ENCODE data around the gene PPM1E. TPM values are rescaled to one million over a fixed set of nuclear protein-coding genes. Genes with fewer than 3 reads are reported as not detected.
"Not testable (repeated sequence)": the region's sequence is repeated elsewhere in the genome, so short reads cannot be mapped to it uniquely, and the experiment has no call there.

PPM1E gene
- total RNA-seq, 3 donors from 2014 or later (not counting 1 experiment from before 2014, with no cell fraction given): not detected

- Mint-ChIP-seq H3K9me3 (no peaks in the 10 kb centered on the region), H3K27ac (no peak overlapping the region), H3K4me3 (no peak overlapping the region), H3K36me3 (no peaks in the 10 kb centered on the region), H3K4me1 (no peaks in the 10 kb centered on the region), H3K27me3 (ENCODE audit: low read depth in 2 of 2) (no peaks in the 10 kb centered on the region)
- no peak overlapping the region for H3K27ac ChIP-seq (ENCODE audit: low read length)
- H3K4me1 ChIP-seq (ENCODE audit: control insufficient read depth, insufficient read depth, low read length): no peaks in the 10 kb centered on the region
- H3K9me3 ChIP-seq (ENCODE audit: control insufficient read depth, insufficient read depth, low read length): no peaks in the 10 kb centered on the region
- TF ChIP-seq, protein P1, sequence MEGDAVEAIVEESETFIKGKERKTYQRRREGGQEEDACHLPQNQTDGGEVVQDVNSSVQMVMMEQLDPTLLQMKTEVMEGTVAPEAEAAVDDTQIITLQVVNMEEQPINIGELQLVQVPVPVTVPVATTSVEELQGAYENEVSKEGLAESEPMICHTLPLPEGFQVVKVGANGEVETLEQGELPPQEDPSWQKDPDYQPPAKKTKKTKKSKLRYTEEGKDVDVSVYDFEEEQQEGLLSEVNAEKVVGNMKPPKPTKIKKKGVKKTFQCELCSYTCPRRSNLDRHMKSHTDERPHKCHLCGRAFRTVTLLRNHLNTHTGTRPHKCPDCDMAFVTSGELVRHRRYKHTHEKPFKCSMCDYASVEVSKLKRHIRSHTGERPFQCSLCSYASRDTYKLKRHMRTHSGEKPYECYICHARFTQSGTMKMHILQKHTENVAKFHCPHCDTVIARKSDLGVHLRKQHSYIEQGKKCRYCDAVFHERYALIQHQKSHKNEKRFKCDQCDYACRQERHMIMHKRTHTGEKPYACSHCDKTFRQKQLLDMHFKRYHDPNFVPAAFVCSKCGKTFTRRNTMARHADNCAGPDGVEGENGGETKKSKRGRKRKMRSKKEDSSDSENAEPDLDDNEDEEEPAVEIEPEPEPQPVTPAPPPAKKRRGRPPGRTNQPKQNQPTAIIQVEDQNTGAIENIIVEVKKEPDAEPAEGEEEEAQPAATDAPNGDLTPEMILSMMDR (IDR thresholded peaks at IDR 0.05): no peak
- no peaks in the 10 kb centered on the region for H3K27me3 ChIP-seq (ENCODE audit: control insufficient read depth, insufficient read depth, low read length)
- H3K4me3 ChIP-seq (ENCODE audit: low read length): no peak overlapping the region
- DNase-seq (no peak), ATAC-seq (no peak)
- intact Hi-C loops (cut with micrococcal nuclease): no loop called here
- H3K36me3 ChIP-seq (ENCODE audit: control insufficient read depth, insufficient read depth, low read length): peaks cover 6% of the 10 kb centered on the region
- WGBS (ENCODE audit: insufficient coverage): no CpG with 5 or more reads among the region's 3 CpGs
Measured at GRCh38 chr17:58734040-58734439, 21.6 kb upstream of the PPM1E start.

GRCh38 chr17:58734811-58735210 is 20.8 kb upstream of the PPM1E start:
- no peak overlapping the region for H3K27ac ChIP-seq (ENCODE audit: low read length)
- 79% methylated on average over 1 of the region's 3 CpGs for WGBS (ENCODE audit: insufficient coverage)
- H3K4me3 ChIP-seq (ENCODE audit: low read length): no peak overlapping the region
- Mint-ChIP-seq H3K4me1 (no peaks in the 10 kb centered on the region), H3K27me3 (ENCODE audit: low read depth in 2 of 2) (no peaks in the 10 kb centered on the region), H3K27ac (no peak overlapping the region), H3K4me3 (no peak overlapping the region), H3K36me3 (no peaks in the 10 kb centered on the region), H3K9me3 (no peaks in the 10 kb centered on the region)
- intact Hi-C loops (cut with micrococcal nuclease): no loop called here
- H3K4me1 ChIP-seq (ENCODE audit: control insufficient read depth, insufficient read depth, low read length): no peaks in the 10 kb centered on the region
- no peaks in the 10 kb centered on the region for H3K27me3 ChIP-seq (ENCODE audit: control insufficient read depth, insufficient read depth, low read length)
- no peak for DNase-seq
- TF ChIP-seq, protein P1 (IDR thresholded peaks at IDR 0.05): no peak
- H3K36me3 ChIP-seq (ENCODE audit: control insufficient read depth, insufficient read depth, low read length): peaks cover 6% of the 10 kb centered on the region
- H3K9me3 ChIP-seq (ENCODE audit: control insufficient read depth, insufficient read depth, low read length): no peaks in the 10 kb centered on the region
- no peak for ATAC-seq

- DNase-seq: no peak
- no peaks in the 10 kb centered on the region for H3K36me3 Mint-ChIP-seq
- H3K36me3 ChIP-seq (ENCODE audit: control insufficient read depth, insufficient read depth, low read length): no peaks in the 10 kb centered on the region
- H3K27ac ChIP-seq (ENCODE audit: low read length): no peak overlapping the region
- no peaks in the 10 kb centered on the region for H3K4me1 ChIP-seq (ENCODE audit: control insufficient read depth, insufficient read depth, low read length)
- H3K4me3 Mint-ChIP-seq: no peak overlapping the region
- H3K4me3 ChIP-seq (ENCODE audit: low read length): no peak overlapping the region
- WGBS (ENCODE audit: insufficient coverage): 91% methylated on average over 8 of the region's 8 CpGs
- H3K27me3 ChIP-seq (ENCODE audit: control insufficient read depth, insufficient read depth, low read length): no peaks in the 10 kb centered on the region
- no peak for ATAC-seq
- H3K4me1 Mint-ChIP-seq: no peaks in the 10 kb centered on the region
- intact Hi-C loops (cut with micrococcal nuclease): no loop called here
- no peaks in the 10 kb centered on the region for H3K27me3 Mint-ChIP-seq (ENCODE audit: low read depth in 2 of 2)
- H3K9me3 Mint-ChIP-seq: no peaks in the 10 kb centered on the region
- H3K9me3 ChIP-seq (ENCODE audit: control insufficient read depth, insufficient read depth, low read length): no peaks in the 10 kb centered on the region
- TF ChIP-seq, protein P1 (IDR thresholded peaks at IDR 0.05): no peak
- H3K27ac Mint-ChIP-seq: no peak overlapping the region
Measured at GRCh38 chr17:58741121-58741625, 14.5 kb upstream of the PPM1E start.

DNA sequence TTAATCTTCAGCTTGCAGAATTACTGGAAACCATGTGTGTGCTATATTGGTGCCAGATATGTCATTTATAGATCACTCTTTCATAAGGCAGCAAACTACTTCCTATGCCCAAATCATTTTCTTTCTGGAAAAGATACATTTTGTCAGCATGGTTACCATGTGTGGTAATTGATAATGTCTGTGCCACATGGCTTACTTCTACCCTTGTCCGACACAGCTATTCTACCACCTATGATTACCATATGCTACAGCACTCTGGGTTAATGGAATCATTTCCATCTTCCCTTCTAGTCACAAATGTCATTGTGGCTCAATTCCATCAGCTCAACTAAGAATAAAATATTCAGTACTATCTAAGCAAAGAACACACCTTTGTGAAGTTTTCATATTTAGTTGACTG is 8.0 kb upstream of the PPM1E start:
- peaks cover 7 to 13% of the 10 kb centered on the region in 2 donors for H3K27me3 Mint-ChIP-seq (ENCODE audit: low read depth in 2 of 2)
- WGBS (ENCODE audit: insufficient coverage): 100% methylated on average over 1 of the region's 1 CpG
- no peaks in the 10 kb centered on the region for H3K27me3 ChIP-seq (ENCODE audit: control insufficient read depth, insufficient read depth, low read length)
- no peaks in the 10 kb centered on the region for H3K4me1 Mint-ChIP-seq
- ATAC-seq (no peak), DNase-seq (no peak)
- no peak overlapping the region for H3K27ac Mint-ChIP-seq
- H3K27ac ChIP-seq (ENCODE audit: low read length): no peak overlapping the region
- no peaks in the 10 kb centered on the region for H3K9me3 Mint-ChIP-seq
- no peaks in the 10 kb centered on the region for H3K9me3 ChIP-seq (ENCODE audit: control insufficient read depth, insufficient read depth, low read length)
- intact Hi-C loops (cut with micrococcal nuclease): no loop called here
- TF ChIP-seq, protein P1 (IDR thresholded peaks at IDR 0.05): no peak
- no peaks in the 10 kb centered on the region for H3K36me3 Mint-ChIP-seq
- H3K36me3 ChIP-seq (ENCODE audit: control insufficient read depth, insufficient read depth, low read length): no peaks in the 10 kb centered on the region
- H3K4me1 ChIP-seq (ENCODE audit: control insufficient read depth, insufficient read depth, low read length): no peaks in the 10 kb centered on the region
- no peak overlapping the region for H3K4me3 Mint-ChIP-seq
- no peak overlapping the region for H3K4me3 ChIP-seq (ENCODE audit: low read length)

- H3K27me3 Mint-ChIP-seq (ENCODE audit: low read depth in 2 of 2): peaks cover 20 to 22% of the 10 kb centered on the region in 2 donors
- intact Hi-C loops (cut with micrococcal nuclease); H3K4me1 Mint-ChIP-seq; H3K36me3 Mint-ChIP-seq; H3K27ac Mint-ChIP-seq; DNase-seq; H3K9me3 ChIP-seq (ENCODE audit: control insufficient read depth, insufficient read depth, low read length); H3K4me3 ChIP-seq (ENCODE audit: low read length); H3K4me3 Mint-ChIP-seq; H3K9me3 Mint-ChIP-seq; ATAC-seq; H3K4me1 ChIP-seq (ENCODE audit: control insufficient read depth, insufficient read depth, low read length); H3K36me3 ChIP-seq (ENCODE audit: control insufficient read depth, insufficient read depth, low read length); H3K27ac ChIP-seq (ENCODE audit: low read length); H3K27me3 ChIP-seq (ENCODE audit: control insufficient read depth, insufficient read depth, low read length): not testable (repeated sequence)
Measured at GRCh38 chr17:58749627-58750026, 6.0 kb upstream of the PPM1E start.
